CD4-positive, alpha-beta T cell treated with Interleukin-4 for 4 hours (primary cell): ENCODE data around the gene FOXL2NB.

Experiments used
- DNase-seq: peaks from one replicate; pipeline ENCODE4 v3.0.0-alpha.2; 2020

Gene FOXL2NB

DNA sequence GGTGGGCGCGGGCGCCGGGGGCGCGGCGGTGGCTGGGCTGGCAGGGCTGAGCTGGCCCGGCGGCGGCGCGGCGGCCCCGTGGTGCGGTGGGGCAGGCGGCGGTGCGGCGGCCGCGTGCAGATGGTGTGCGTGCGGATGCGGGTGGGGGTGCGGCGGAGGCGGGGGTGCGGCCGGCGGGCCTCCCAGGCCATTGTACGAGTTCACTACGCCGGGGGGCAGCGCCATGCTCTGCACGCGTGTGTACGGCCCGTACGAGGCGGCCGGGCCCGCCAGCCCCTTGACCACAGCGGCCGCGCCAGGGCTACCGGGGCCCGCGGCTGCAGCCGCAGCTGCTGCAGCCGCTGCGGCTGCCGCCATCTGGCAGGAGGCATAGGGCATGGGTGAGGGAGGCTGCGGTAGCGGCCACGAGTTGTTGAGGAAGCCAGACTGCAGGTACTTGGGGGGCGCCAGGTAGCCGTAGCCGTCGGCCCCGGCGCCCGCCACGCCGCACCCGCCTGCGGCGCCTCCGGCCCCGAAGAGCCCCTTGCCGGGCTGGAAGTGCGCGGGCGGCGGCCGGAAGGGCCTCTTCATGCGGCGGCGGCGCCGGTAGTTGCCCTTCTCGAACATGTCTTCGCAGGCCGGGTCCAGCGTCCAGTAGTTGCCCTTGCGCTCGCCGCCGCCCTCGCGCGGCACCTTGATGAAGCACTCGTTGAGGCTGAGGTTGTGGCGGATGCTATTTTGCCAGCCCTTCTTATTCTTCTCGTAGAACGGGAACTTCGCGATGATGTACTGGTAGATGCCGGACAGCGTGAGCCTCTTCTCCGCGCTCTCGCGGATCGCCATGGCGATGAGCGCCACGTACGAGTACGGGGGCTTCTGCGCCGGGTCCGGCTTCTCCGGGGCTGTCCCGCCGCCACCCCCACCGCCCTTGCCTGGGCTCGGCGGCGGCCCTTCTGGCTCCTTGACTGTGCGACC lies 1.0 kb upstream of the FOXL2NB start:
- DNase-seq = no peak

DNA sequence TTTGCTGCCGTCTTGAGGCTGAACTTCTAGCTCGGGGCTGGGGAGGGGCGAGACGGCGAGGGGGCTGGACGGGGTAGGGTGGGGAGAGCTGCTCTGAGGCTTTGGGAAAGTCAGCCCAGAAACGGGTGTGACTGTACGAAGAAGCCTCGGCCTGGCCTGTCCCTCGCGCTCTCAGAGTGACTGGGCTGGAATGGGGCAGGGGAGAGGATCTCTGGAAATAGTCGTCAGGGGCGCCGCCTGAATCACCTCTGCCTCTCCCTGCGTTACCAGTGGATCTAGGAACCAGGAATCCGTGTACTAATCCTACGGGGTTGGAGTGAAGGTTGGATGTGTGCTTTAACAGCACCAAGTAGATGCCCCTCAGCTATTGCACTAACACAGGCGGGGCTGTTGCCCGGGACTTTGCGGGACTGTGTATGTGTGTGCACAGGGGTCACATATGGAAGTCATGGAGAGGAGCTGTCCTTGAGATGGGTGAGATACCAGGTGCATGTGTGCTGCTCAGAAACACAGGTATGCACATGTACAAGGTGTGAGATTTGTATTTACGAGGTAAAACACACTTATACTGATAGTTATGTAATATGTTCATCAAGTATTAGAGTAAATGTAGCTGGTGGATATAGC lies 591 bp downstream of the FOXL2NB start:
- no peak for DNase-seq

DNA sequence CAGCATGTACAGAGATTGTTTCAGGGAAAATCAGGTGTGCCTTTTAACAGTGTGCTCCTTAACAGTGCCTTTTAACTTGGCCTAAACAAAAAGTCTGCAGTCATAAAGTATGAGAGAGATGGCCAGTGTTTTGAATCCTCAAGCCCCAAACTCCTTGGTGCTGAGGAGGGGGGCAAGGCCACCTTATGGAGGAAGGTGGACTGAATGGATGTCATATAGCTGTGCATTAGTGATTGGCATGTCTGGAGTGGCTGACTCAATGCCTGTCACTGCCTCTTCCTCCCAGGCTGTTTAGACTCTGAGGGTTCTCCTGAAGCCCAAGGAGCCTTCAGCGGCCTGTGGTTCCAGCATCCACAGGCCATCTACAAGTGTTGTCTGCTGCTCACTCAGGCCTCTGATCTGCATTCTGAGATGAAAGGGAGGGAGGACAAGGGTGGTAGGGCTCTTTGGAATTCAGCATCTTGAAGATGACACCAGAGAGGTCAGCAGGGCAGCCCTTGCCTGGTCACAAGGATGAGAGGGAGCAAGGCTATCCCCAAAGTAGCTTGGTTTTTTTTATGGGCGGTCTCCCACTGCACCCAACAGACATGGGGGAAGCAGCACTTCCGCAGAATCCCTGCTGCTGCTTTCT lies 1.5 kb downstream of the FOXL2NB start:
- DNase-seq = no peak

DNA sequence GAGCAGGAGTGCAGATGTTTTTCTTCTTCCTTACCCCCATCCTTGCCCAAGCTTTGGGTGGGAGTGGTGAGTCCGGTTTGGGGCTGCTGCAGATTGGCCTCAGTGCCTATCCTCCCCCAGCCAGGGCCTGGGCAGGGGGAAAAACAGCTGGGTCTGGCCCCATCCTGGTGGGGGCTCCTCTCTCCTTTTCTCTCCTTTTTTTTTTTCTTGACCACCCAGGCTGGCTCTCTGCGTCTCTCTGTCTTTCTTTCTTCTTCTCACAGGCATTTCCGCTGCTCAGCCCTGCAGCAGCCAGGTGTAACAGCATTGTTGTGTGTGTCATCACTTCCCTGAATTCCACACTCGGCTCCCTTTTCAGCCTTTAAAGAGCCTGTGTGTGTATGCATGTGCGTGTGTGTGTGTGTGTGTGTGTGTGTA lies 2.0 kb downstream of the FOXL2NB start:
- no peak for DNase-seq

DNA sequence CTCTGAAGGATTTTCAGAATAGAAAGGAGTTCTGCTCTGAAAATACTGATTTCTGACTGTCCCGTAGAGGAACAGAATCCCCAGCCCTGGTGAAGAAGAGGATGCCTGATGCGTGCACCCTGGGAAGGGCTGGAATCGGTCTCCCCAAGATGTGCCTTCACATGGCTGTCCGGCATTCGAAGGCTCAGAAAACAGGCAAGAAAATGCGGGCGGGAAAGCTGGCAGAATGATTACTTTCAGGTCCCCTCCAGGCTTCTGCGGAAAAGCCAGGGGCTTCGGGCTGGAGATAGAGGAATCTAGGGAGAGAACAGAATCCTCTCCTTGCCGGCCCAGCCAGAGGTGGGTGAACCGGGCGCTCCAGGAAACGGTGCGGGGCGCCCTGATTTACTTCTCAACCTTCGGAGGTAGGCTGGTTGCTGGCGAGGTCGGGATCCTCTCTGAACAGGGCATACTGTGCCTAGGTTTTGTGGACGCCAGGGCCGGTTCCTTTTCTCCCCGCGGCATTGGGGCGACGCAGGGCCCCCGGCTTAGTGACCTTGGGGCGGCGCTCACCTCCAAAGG lies 2.5 kb downstream of the FOXL2NB start:
- no peak for DNase-seq

DNA sequence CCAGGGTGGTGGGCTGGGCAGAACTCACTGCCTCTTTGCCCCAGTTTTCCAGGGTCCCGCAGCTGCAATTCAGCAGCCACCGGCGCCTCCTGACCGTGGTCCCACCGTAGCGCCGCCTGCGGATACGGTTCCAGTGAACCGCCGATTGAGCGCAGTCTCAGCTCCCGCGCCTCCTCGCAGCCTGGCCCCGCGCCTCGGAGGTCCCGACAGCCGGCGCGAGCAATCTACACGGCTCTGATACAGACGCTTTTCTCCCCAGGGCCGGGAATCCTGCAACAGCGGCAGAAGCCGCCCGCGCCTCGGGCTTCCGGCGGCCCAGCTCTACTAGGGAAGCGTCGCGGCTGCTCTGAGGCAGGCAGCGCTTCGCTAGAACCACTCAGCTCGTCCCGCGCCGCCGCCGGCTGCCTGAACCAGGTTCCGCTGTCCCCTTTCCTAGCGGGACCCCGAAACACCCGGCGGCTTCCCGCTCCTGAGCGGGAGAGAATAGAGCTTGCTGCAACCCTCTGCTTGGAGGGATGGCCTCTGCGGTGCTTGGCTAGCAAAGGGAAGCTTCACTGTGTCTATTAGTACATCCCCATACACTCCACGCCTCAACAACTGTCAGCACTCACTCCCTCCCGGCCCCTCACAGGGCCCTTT lies 3.1 kb downstream of the FOXL2NB start:
- no peak for DNase-seq

DNA sequence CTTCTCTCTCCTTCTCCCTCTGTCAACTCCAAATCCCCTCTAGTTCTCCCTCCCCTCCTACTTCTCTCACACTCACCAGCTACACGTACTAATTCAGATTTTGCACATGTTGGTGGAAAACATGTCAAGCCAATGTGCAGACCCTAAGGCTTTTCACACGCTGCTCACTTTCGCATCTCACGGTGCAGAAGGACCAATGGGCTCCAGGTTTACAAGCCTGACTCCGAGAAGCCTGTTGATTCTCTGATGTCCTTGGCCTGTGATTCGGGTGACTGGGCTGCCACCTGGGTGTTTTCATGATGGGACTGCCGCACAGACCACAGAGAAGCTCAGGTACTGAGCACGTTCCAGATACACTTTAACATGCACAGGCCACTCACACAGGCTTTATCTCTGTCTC lies 3.7 kb downstream of the FOXL2NB start:
- DNase-seq = no peak

DNA sequence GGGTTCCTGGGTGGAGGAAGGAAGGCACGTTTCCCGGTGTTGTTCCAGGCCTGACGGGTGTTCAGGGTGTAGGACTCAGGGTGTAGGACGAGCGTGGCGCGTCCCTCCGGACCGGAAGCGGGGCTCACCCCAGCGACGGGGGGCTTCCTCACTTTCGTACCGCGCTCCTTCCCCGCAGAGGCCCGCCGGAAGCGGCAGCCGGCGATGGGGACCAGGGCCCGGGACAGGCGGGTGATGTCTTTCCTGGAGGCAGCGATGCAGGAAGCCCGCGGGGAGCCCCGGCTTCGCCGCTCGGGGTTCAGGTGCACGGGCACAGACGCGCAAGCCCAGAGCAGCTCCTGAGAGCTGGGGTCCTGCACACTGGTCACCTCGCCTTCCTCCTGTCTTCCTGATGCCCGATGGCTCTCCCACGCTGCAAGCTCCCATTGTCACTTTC lies 13.4 kb downstream of the FOXL2NB start:
- no peak for DNase-seq

DNA sequence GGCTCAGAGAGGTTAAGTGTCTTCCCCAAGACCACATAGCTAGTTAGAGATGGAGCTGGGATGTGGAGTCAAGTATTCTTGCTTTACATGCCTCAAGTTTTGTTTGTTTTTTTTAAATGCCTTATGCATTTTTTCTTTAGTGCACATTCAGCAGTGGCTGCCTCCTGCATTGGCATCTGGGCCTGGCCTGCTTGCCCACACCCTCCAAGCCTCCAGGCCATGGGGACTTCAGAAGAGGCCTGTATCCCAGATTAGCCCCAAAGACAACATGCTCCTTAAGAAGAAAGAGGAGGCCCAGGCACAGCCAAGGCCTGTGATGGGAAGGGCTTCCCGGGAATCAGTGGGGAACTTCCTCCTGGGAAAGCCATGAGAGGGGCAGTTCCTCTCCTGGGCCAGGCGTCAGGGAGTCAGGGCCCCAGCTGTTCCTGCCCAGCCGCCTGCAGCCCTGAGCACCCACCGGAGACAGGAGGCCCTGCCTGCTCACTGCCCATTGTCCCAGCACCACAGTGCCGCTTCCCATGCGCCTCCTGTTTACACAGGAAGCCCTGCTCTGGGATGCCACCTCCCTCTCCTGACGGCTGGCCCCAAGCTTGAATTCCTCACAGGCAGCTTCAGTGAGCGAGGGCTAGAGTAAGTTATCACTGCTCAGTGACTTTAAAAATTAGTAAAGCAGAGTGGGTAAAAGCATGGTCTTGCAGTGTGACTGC lies 16.0 kb downstream of the FOXL2NB start:
- no peak for DNase-seq

DNA sequence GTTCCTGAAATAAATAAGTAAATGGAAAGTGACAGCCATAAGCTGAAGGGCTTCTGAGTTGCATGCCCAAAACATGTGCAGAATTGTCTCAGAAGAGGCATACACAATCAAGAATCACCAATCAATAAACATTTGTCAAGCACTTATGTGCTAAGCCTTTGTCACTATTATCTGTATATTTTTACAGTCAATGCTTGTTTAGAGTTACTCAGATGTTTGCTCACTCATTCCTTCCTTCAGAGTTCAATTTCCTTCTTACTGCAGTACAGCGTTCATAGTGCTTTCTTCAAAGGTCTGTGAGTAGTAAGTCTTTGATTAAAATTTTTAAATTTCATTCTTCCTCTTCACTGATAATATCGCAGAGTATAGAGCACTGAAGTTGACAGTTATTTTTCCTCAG lies 17.2 kb downstream of the FOXL2NB start:
- DNase-seq = no peak

DNA sequence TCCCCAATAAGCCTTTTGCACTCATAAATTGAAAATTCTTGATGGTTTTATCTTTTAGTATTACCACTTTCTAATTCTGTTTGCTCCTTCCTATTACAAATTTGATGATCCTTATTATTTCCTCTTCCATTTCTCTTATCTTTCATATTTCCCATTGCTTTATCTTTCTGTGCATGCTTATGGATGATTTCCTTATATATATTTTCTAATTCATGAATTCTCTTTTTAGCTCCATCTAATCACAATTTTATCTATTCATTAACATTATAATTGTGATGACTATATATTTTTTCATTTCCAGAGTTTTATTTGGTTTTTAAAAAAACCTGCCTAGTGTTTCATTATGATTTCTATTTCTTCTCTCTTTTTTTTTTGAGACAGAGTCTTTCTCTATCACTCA lies 17.9 kb downstream of the FOXL2NB start:
- no peak for DNase-seq

DNA sequence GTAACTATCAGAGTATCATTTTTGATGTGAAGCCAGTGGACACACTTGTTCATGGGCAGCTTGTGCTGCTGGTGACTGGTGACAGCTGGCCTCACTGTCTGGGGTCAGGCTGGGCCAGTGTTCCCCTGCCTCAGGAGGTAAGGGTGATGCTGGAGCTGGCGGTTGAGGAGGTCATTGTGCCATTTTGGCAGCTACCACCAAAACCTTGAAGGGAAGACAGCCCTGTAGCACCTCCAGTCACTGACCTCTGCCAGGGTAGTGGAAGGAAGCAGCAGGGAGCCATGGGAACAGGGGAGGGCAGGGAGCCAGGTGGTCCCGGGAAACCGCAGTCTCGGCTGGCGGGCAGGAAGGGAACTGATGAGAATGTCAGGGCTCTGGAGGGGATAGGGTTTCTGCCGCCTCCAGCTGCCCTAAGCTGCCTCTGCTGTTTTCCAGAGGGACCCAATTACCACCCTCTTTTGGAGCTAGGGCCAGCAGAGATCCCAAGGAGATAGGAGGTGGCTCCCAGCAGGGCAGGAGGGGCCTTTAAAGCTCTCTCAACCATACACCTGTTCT lies 24.8 kb downstream of the FOXL2NB start:
- DNase-seq = no peak

DNA sequence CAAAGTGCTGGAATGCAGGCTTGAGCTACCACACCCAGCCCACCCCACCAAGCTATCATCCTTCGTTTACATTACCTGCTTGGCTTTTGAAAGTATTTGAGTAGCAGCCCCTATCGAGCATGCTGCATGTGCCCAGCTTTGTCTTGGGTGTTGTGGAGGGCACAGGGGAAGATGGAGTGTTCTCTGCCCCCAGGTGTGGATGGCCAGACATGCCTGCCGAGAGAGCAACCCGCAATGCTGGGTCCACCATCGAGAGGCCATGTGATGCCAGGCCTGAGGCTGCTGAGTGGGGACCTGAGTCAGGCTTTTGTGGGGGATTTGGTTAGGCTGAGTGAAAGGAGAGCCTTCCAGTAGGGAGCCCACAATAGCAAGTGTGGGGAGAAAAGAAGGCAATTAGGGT lies 25.9 kb downstream of the FOXL2NB start:
- DNase-seq = no peak

DNA sequence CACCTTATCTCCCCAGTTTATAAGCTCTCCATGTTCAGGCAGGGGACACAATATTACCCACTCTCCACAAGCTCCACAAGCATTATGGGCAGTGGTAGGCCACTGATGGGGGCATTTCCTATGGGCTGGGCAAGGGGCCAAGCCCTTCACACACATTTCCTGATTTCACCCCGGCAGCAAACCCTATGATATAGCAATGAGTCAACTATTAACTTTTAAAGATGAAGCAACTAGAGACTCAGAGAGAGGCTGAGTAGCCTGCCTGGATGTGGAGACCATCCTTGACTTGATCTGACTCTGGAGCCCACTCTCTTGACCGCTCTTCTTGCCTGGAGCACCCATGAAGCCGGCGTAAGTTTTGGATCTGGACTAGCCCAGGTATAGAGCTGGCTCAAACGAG lies 27.4 kb downstream of the FOXL2NB start:
- no peak for DNase-seq

DNA sequence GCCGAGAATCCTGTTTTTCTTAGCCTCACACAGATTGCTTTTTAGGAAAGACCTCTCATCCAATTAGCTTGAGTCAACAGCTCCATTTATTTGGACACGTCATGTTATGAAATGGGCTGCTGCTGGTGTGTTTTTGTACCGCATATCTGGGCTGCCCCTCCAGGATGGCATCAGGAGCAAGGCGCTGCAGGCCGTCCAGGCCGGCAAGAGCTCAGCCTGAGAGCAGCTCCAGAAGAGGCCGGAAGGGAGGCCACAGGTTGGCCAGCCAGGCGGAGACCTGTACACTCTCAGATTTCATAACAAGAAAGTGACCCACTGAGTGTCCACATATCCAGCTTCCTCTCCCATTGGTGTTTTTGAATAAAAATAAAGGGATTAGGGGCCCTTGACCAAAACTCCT lies 28.3 kb downstream of the FOXL2NB start:
- DNase-seq = no peak

DNA sequence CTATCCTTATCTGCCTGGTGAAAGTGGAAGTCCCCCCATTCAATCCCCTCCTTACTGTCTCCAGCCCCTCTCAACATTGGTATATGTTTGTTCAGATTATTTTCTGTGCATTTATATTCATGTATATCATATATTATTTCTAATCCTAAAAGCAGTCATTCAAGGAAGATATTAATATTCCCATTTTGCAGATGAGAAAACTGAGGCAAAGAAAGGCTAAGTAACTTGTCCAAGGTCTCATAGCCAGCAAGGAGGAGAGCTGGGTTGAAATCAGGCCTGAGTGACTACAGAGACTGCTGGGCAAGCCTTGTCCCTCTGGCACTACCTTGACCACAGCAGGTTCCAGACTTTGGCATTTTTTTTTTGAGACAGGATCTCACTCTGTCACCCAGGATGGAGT lies 29.0 kb downstream of the FOXL2NB start:
- no peak for DNase-seq

DNA sequence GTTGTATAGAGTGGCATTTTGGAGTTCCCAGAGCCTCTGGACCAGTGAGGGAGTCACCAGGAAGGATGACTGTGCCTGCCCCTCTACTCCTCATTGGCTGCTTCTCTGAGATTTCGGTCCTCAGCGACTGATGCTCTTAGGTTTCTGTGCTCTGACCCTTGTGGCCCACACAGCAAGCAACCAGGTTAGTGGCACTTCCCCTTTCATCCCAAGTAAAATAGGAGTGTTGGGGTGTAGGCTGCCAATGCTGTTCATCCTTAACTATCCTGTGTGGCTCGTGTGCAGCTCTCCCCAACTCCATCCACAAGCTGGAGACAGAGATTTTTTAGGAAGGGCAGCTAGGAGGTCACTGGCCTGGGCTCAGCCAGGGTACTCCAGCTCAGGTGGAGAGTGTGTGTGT lies 37.8 kb downstream of the FOXL2NB start:
- no peak for DNase-seq

DNA sequence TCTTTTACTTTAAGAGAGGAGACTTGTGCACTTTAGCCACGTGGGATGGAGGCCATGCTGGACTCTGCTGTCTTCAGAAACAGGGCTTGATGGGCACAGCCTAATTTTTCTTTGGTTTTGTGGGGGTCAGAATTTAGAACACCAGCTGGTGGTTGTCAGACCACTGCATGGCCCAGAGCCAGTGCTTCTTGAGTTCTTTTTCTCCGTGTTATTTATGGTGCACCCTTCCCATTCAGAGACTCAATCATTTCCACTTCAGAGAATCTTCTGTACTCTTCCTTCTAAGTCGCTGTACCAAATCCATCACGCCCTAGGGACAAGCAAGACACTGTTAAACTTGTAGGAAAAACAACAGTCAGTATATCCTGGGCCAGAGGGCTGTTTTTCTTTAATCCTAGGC lies 38.9 kb downstream of the FOXL2NB start:
- DNase-seq = no peak

DNA sequence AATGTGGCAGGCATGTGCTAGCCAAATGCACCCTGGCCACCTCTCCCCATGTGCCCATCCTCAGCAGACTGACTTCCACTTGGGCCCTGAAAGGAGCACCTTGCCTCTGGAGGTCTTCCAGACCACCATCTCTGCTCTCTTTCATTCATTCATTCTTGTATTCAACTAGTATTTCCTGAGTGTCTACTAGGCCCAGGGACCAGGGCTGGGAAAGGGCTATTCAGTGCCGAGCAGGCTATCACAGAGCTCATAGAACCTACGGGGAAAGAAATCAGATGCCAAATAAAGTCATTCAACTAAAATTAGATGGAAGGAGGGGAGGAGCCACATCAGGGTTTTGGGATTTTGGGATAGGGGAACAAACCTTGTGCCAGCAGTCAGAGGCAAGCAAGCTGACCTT lies 40.2 kb downstream of the FOXL2NB start:
- DNase-seq = no peak

DNA sequence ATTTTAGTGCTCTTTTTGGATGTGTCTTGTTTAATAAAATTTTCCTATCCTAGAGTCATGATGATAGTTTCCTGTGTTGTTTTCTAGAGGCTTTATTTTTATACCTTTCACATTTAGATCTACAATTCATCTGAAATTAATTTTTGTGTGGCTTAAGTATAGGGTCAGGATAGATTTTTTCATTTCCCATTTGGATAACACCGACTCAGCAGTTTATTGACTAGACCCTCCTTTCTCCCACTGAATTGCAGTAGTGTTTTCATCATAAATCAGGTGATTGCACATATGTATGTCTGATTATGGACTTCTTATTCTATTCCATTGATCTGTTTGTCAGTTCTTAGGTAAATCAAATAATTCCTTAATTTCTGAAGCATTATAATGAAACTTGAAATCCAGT lies 48.7 kb downstream of the FOXL2NB start:
- DNase-seq = no peak
